Choroid plexus epithelial cell (primary cell): Measurements from ENCODE around the gene CC2D1A.

Source experiments
- DNase-seq: peaks from one replicate; pipeline ENCODE4 v3.0.0-alpha.2; 2010; ENCODE audit warnings: low read depth
- H3K4me3 ChIP-seq: 2 replicates; pipeline ENCODE4 v1.5.1; 2011; ENCODE audit warnings: low read depth, mild to moderate bottlenecking, control low read depth, low read length, moderate library complexity
- CTCF ChIP-seq: conservative IDR thresholded peaks from 2 replicates; pipeline ENCODE4 v1.5.1; 2011; ENCODE audit warnings: low read depth, mild to moderate bottlenecking, control low read depth, inconsistent platforms, low read length, moderate library complexity

CC2D1A gene

GRCh38 chr19:13929956-13930355 is 24.0 kb downstream of the CC2D1A start:
- DNase-seq, result no peak
- no peak overlapping the region for H3K4me3 ChIP-seq
- no peak for TF ChIP-seq CTCF

DNA sequence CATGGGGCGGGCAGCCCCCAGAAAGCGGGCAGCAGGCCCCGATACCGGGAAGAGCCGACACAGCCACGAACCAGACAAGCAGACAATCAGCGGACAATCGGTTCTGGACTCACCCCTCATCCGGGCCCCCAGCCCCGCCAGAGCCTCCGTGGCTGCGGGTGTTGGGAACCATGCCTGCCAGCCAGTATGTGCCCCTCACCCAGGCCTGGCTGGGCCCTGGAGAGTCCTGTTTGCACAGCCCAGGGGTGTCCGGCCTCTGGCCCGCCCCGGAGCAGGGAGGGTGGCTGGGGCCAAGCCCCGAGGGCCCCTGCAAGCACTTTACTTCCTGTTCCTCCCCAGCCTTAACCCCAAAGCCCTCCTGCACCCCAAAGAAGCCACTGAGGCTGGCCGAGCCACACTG is 24.4 kb downstream of the CC2D1A start:
- no peak for DNase-seq
- TF ChIP-seq CTCF, result no peak
- no peak overlapping the region for H3K4me3 ChIP-seq

- no peak for TF ChIP-seq CTCF
- no peak overlapping the region for H3K4me3 ChIP-seq
- no peak for DNase-seq
Observed at GRCh38 chr19:13931391-13932148, 25.6 kb downstream of the CC2D1A start.

GRCh38 chr19:13932149-13932637 is 26.2 kb downstream of the CC2D1A start:
- no peak overlapping the region for H3K4me3 ChIP-seq
- no peak for TF ChIP-seq CTCF
- DNase-seq, result no peak

DNA sequence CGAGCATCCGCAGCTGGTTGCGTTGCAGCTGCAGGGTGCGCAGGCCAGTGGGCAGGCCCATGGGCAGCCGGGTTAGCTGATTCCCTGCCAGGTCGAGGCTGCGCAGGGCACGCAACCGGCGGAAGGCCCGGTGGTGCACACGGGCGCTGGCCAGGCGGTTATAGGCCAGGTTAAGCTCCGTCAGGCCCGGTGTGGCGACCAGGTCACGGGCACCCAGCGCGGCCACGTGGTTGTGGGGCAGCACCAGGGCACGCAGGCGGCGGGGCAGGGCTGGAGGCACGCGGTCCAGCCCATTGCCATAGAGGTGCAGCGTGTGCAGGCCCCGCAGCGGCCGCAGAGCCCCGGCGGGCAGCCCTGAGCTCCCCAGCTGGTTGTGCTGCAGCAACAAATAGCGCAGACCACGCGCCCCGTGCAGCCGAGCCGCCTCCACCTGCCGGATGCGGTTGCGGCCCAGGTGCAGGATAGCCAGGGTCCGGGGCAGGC is 27.0 kb downstream of the CC2D1A start:
- no peak for DNase-seq
- no peak overlapping the region for H3K4me3 ChIP-seq
- TF ChIP-seq CTCF, result no peak

GRCh38 chr19:13934785-13935109 is 28.7 kb downstream of the CC2D1A start:
- H3K4me3 ChIP-seq, result no peak overlapping the region
- TF ChIP-seq CTCF, result no peak
- DNase-seq, result no peak
